ENCODE data around the gene KIAA0319L.
A peak's percentile ranks its signal among the peaks of the same experiment; 100 is the strongest.

Gene KIAA0319L

DNA sequence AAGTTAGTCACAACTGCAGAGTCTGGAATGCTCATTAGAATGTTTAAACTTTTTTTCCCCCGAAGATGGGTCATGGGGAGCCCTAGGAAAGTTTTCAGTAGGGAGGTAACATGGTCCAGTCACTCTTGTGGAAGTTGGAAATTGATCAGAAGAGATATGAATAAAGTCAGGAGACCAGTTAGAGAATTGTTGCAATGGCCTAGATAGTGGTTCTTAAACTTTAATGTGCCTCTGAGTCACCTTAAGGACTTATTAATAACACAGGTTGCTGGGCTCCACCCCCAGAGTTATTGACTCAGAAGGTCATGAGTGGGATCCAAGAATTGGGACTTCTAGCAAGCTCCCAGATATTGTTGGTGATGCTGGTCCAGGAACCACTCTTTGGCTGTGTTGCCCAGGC, 12.7 kb upstream of the KIAA0319L start:
- TF ChIP-seq HDGF (IDR thresholded peaks at IDR 0.05; ENCODE audit: borderline replicate concordance) (no peak), FOXA1 (IDR thresholded peaks at IDR 0.05) (no peak), NFRKB (IDR thresholded peaks at IDR 0.05) (no peak), SP1 (IDR thresholded peaks at IDR 0.05) (no peak), ZNF384 (IDR thresholded peaks at IDR 0.05) (no peak)
- TF ChIP-seq, protein P1, sequence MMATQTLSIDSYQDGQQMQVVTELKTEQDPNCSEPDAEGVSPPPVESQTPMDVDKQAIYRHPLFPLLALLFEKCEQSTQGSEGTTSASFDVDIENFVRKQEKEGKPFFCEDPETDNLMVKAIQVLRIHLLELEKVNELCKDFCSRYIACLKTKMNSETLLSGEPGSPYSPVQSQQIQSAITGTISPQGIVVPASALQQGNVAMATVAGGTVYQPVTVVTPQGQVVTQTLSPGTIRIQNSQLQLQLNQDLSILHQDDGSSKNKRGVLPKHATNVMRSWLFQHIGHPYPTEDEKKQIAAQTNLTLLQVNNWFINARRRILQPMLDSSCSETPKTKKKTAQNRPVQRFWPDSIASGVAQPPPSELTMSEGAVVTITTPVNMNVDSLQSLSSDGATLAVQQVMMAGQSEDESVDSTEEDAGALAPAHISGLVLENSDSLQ (IDR thresholded peaks at IDR 0.05): no peak
- ChIA-PET CTCF (interaction anchor here (1.5 kb wide), 1 partner anchor 146 kb away, joined by 6 read pairs; no protein-coding TSS in a partner anchor), POLR2A (interaction anchor here (2.0 kb wide), 1 partner anchor 199 kb away, joined by 5 read pairs; the partner anchor contains the start of gene CLSPN)
- DNase-seq (ENCODE audit: extremely low spot score): no peak

DNA sequence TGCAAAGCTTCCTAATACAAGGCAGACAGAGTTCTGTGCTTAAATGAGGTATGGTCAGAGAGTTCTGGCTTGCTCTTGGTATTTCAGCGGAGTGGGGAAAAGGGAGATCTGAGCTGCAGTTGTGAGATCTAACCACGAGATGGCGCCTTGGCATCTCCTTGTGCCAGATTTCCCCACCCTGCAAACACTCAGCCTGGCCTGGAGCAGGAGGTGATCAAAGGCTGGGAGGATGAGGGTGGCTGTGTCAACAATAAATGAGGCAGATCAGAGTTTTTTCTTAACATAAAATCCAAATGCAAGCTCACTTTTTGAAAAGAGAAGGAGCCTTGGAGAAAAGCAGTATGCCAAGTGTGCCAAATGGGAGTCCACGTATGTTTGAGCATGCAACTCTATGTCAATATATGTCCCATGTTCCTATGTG, 11.8 kb upstream of the KIAA0319L start:
- TF ChIP-seq SUZ12 (IDR thresholded peaks at IDR 0.05) (no peak), ZNF384 (IDR thresholded peaks at IDR 0.05) (no peak), HDGF (IDR thresholded peaks at IDR 0.05; ENCODE audit: borderline replicate concordance) (no peak), L3MBTL2 (conservative IDR thresholded peaks at IDR 0.05) (no peak)
- POLR2A ChIA-PET: interaction anchor here (1.0 to 2.0 kb wide), 3 partner anchors 10 to 201 kb away, joined by 3 to 13 read pairs (median 4); partner anchors contain the start of gene CLSPN
- DNase-seq (ENCODE audit: extremely low spot score): peak; percentile 85

DNA sequence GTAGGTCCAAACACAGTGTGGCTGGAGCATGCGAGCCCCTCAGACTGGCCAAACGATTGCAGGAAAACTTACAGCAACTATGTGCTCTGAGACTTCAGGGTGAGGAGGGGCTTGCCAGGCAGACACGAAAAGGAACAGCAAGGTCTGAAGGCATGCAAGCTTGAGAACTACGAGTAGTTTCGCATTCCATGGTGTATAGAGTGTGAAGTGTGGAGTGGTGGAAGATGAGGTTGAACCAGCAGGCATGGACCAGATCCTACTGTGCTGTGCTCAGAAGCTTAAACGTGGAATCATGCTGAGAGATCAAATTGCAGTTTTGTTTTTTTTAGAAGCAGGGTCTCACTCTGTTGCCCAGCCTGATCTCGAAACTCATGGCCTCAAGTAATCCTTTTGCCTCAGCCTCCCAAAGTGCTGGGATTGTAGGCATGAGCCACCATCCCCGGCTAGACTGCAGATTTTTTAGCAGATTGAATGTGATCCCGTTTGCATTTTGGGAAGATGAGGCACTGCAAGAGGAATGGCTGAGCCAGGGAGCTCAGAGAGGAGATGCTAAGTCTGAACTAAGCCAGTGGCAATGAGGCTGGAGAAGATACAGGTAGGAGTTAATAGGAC, 10.8 kb upstream of the KIAA0319L start:
- DNase-seq (ENCODE audit: extremely low spot score): no peak
- ChIA-PET POLR2A (interaction anchor here (1.0 to 2.0 kb wide), 4 partner anchors 11 to 202 kb away, joined by 3 to 13 read pairs (median 4); partner anchors contain the start of gene CLSPN), CTCF (interaction anchor here (0.6 to 1.9 kb wide), 13 partner anchors 26 to 353 kb away, joined by 3 to 32 read pairs (median 3); no protein-coding TSS in a partner anchor)
- TF ChIP-seq FOXK2 (IDR thresholded peaks at IDR 0.05): no peak
- no peak for TF ChIP-seq FOXM1 (IDR thresholded peaks at IDR 0.05; ENCODE audit: borderline replicate concordance)
- TF ChIP-seq ARNT (IDR thresholded peaks at IDR 0.05): no peak
- no peak for TF ChIP-seq FOXA1 (IDR thresholded peaks at IDR 0.05)
- no peak for TF ChIP-seq HDGF (IDR thresholded peaks at IDR 0.05; ENCODE audit: borderline replicate concordance)
- TF ChIP-seq CTBP1 (IDR thresholded peaks at IDR 0.05; ENCODE audit: borderline replicate concordance): no peak
- TF ChIP-seq L3MBTL2 (conservative IDR thresholded peaks at IDR 0.05): no peak
- TF ChIP-seq, protein P1 (IDR thresholded peaks at IDR 0.05): no peak
- TF ChIP-seq NFRKB (IDR thresholded peaks at IDR 0.05): no peak
- TF ChIP-seq ZNF384 (IDR thresholded peaks at IDR 0.05): no peak
- no peak for TF ChIP-seq ELF4 (IDR thresholded peaks at IDR 0.05)
- no peak for TF ChIP-seq LEF1 (IDR thresholded peaks at IDR 0.05; ENCODE audit: borderline replicate concordance)
- TF ChIP-seq BHLHE40 (IDR thresholded peaks at IDR 0.05; ENCODE audit: borderline replicate concordance): no peak
- TF ChIP-seq TARDBP (IDR thresholded peaks at IDR 0.05): no peak
- no peak for TF ChIP-seq SUZ12 (IDR thresholded peaks at IDR 0.05)
- no peak for TF ChIP-seq SP1 (IDR thresholded peaks at IDR 0.05)

More for the DNA sequence above, 11.8 kb upstream of the KIAA0319L start:
- CTCF ChIA-PET: interaction anchor here (0.6 to 1.9 kb wide), 12 partner anchors 11 to 352 kb away, joined by 3 to 32 read pairs (median 4); no protein-coding TSS in a partner anchor

- DNase-seq (ENCODE audit: extremely low spot score): no peak
- CTCF ChIA-PET: interaction anchor here (0.6 to 2.1 kb wide), 2 partner anchors 114 to 128 kb away, joined by 3 to 27 read pairs; no protein-coding TSS in a partner anchor
- TF ChIP-seq FOXA1 (IDR thresholded peaks at IDR 0.05): no peak
- TF ChIP-seq SP1 (IDR thresholded peaks at IDR 0.05): no peak
- no peak for TF ChIP-seq HDGF (IDR thresholded peaks at IDR 0.05; ENCODE audit: borderline replicate concordance)
- no peak for TF ChIP-seq L3MBTL2 (conservative IDR thresholded peaks at IDR 0.05)
- TF ChIP-seq, protein P1 (IDR thresholded peaks at IDR 0.05): no peak
- POLR2A ChIA-PET: no interaction called here
These were observed 8.5 kb upstream of the KIAA0319L start for GRCh38 chr1:35565742-35566133.

DNA sequence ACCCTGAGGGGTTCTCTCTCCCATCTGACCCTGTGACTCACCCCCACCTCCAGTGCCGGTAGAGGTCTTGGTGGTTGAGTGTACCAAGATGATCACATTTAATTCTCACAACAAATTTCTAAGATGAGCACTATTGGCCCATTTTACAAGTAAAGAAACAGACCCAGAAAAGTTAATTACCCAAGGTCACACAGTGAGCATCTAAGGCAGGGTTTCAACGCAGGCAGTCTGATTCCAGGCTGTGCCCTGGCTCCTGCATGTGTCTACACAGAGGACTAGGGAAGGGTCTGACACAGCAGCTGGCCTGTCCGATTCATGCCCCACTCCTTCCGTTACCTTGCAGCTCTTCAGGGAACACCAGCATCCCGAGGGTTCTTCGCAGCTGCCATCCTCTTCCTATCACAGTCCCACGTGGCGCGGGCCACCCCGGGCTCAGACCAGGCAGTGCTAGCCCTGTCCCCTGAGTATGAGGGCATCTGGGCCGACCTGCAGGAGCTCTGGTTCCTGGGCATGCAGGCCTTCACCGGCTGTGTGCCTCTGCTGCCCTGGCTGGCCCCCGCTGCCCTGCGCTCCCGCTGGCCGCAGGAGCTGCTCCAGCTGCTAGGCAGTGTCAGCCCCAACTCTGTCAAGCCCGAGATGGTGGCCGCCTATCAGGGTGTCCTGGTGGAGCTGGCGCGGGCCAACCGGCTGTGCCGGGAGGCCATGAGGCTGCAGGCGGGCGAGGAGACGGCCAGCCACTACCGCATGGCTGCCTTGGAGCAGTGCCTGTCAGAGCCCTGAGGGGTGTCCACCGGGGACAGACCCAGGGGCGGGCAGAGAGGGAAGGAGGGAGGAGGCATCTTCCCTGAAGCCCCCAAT, 7.9 kb upstream of the KIAA0319L start:
- TF ChIP-seq FOXK2 (IDR thresholded peaks at IDR 0.05) (no peak), ELF4 (IDR thresholded peaks at IDR 0.05) (no peak), HDGF (IDR thresholded peaks at IDR 0.05; ENCODE audit: borderline replicate concordance) (no peak), NFRKB (IDR thresholded peaks at IDR 0.05) (no peak), BHLHE40 (IDR thresholded peaks at IDR 0.05; ENCODE audit: borderline replicate concordance) (no peak)
- TF ChIP-seq, protein P1 (IDR thresholded peaks at IDR 0.05): no peak
- no peak for DNase-seq (ENCODE audit: extremely low spot score)
- ChIA-PET POLR2A (interaction anchor here (0.5 kb wide), 1 partner anchor 358 kb away, joined by 3 read pairs; no protein-coding TSS in a partner anchor), CTCF (interaction anchor here (0.5 to 2.1 kb wide), 14 partner anchors 9 to 540 kb away, joined by 3 to 27 read pairs (median 4); partner anchors contain the start of gene CLSPN)
